PC-3 (cell line): ENCODE results near the gene TRPV6. TPM values are rescaled to one million over a fixed set of nuclear protein-coding genes. Genes with fewer than 3 reads are reported as not detected.
A peak's percentile ranks its signal among the peaks of the same experiment; 100 is the strongest.

ENCODE experiments used
- ATAC-seq: fragments of 200-7000 bp; cut with Tn5 transposase; 2 replicates; pipeline ENCODE4 v1.9.1; 2020; ENCODE audit warnings: mild to moderate bottlenecking, moderate library complexity
- BruUV-seq: library from RNA; stranded (reverse); fragments of 400-500 nt; replicated peaks from 2 replicates; lab custom pipeline; 2021; lab: Mats Ljungman, UMichigan
- CTCF ChIA-PET: fragments of 300-600 bp; sonication (Branson Sonifier 250); formaldehyde crosslinking; loops from one replicate; lab custom pipeline; 2022; ENCODE audit warnings: antibody characterized with exemption; lab: Charles Lee
- POLR2A ChIA-PET: fragments of 300-600 bp; sonication (Branson Sonifier 250); formaldehyde crosslinking; loops from one replicate; lab custom pipeline; 2022; ENCODE audit warnings: antibody characterized with exemption; ENCODE audit not compliant: unreplicated experiment; lab: Charles Lee
- DNase-seq: peaks from one replicate; pipeline ENCODE4 v3.0.0-alpha.2; 2015
- H2AFZ ChIP-seq: fragments of 300-600 bp; sonication (generic); 2 replicates; pipeline ENCODE4 v1.6.0; 2016; ENCODE audit warnings: antibody characterized with exemption, low read length
- H3F3A ChIP-seq: fragments of 300-600 bp; sonication (generic); one replicate; pipeline ENCODE4 v1.6.0; 2017; ENCODE audit warnings: antibody characterized with exemption, low read length, control low read depth, mild to moderate bottlenecking; ENCODE audit not compliant: unreplicated experiment
- H3K27ac ChIP-seq: fragments of 300-600 bp; sonication (generic); 2 replicates; pipeline ENCODE4 v1.5.1; 2016; ENCODE audit warnings: mild to moderate bottlenecking, low read length
- H3K27me3 ChIP-seq: fragments of 300-600 bp; sonication (generic); 2 replicates; pipeline ENCODE4 v1.6.1; 2016; ENCODE audit warnings: low read length, mixed read lengths
- H3K36me3 ChIP-seq: fragments of 300-600 bp; sonication (generic); 2 replicates; pipeline ENCODE4 v1.6.1; 2016; ENCODE audit warnings: low read depth, mixed run types, low read length, mixed read lengths
- H3K4me1 ChIP-seq: fragments of 300-600 bp; sonication (generic); 2 replicates; pipeline ENCODE4 v1.5.1; 2016; ENCODE audit warnings: low read length; ENCODE audit not compliant: insufficient read depth
- H3K4me2 ChIP-seq: fragments of 300-600 bp; sonication (generic); 2 replicates; pipeline ENCODE4 v1.6.0; 2016; ENCODE audit warnings: low read length
- H3K4me3 ChIP-seq: fragments of 300-600 bp; sonication (generic); 2 replicates; pipeline ENCODE4 v1.5.1; 2016; ENCODE audit warnings: mild to moderate bottlenecking, low read length, mixed read lengths
- H3K79me2 ChIP-seq: fragments of 300-600 bp; sonication (generic); 2 replicates; pipeline ENCODE4 v1.6.1; 2017; ENCODE audit warnings: low read length, mixed read lengths
- H3K9ac ChIP-seq: fragments of 300-600 bp; sonication (generic); 2 replicates; pipeline ENCODE4 v1.6.0; 2016; ENCODE audit warnings: mild to moderate bottlenecking, low read length
- H3K9me2 ChIP-seq: fragments of 300-600 bp; sonication (generic); replicated peaks from 2 replicates; pipeline ENCODE4 v1.6.1; 2016; ENCODE audit warnings: mixed run types, low read length, mixed read lengths
- H3K9me3 ChIP-seq: fragments of 300-600 bp; sonication (generic); 2 replicates; pipeline ENCODE4 v1.6.1; 2016; ENCODE audit warnings: low read length, mixed read lengths
- H4K20me1 ChIP-seq: fragments of 300-600 bp; sonication (generic); 2 replicates; pipeline ENCODE4 v1.6.1; 2016; ENCODE audit warnings: low read length, mixed read lengths
- CTCF ChIP-seq: fragments of 300-600 bp; sonication (generic); conservative IDR thresholded peaks from 2 replicates; pipeline ENCODE4 v1.5.1; 2017; ENCODE audit warnings: antibody characterized with exemption, low read depth, mild to moderate bottlenecking, low read length
- EZH2 ChIP-seq: fragments of 300-600 bp; sonication (generic); IDR thresholded peaks from one replicate; pipeline ENCODE4 v1.6.1; 2017; ENCODE audit warnings: antibody characterized with exemption, mild to moderate bottlenecking, low read length; ENCODE audit not compliant: unreplicated experiment
- EZH2phosphoT487 ChIP-seq: fragments of 300-600 bp; sonication (generic); IDR thresholded peaks from 2 replicates; pipeline ENCODE4 v1.6.1; 2018; ENCODE audit warnings: mild to moderate bottlenecking, antibody characterized with exemption, low read length, borderline replicate concordance
- intact Hi-C: fragments of 100-400 bp; cut with micrococcal nuclease; formaldehyde crosslinking; loops from 2 replicates; pipeline ENCODE4 v1.9.0; 2023
- total RNA-seq: library from RNA; depleted of rRNA; stranded (reverse); fragments of >200 nt; gene quantifications from 2 replicates; pipeline ENCODE4 v1.2.3, GENCODE V29; 2014

Gene TRPV6
- total RNA-seq, 1 experiment from 2014 or later: 1.4 TPM

GRCh38 chr7:142847353-142847752, 38.2 kb downstream of the TRPV6 start:
- Histone ChIP-seq H3K27ac (0 out of 2 replicates have a peak overlapping the region, but pooled peaks have one; percentile 29), H3K36me3 (no peaks in the 10 kb centered on the region), H2AFZ (no peak overlapping the region), H3F3A (no peaks in the 10 kb centered on the region), H3K9me3 (no peaks in the 10 kb centered on the region), H3K27me3 (no peaks in the 10 kb centered on the region), H3K4me3 (no peak overlapping the region), H3K9ac (no peak overlapping the region), H3K4me2 (peak overlapping the region; percentile 18), H3K79me2 (no peaks in the 10 kb centered on the region), H3K4me1 (peaks cover 9% of the 10 kb centered on the region), H3K9me2 (no peaks in the 10 kb centered on the region), H4K20me1 (no peaks in the 10 kb centered on the region)
- TF ChIP-seq CTCF (no peak), EZH2phosphoT487 (no peak), EZH2 (no peak)
- DNase-seq (peak; percentile 69), ATAC-seq (peak; percentile 94)
- no TSS peak for BruUV-seq
- ChIA-PET POLR2A (no interaction called here), CTCF (no interaction called here)
- intact Hi-C loops: loop anchor here (5.0 kb wide), 1 partner anchor 135 kb away; no protein-coding TSS in a partner anchor

GRCh38 chr7:142842251-142842766, 43.2 kb downstream of the TRPV6 start:
- POLR2A ChIA-PET: no interaction called here
- ATAC-seq (no peak), DNase-seq (no peak)
- H3K4me1 ChIP-seq: peaks cover 14% of the 10 kb centered on the region
- no peak overlapping the region for H3K4me3 ChIP-seq
- no peak for TF ChIP-seq EZH2
- TF ChIP-seq CTCF: no peak
- no peak for TF ChIP-seq EZH2phosphoT487
- no peaks in the 10 kb centered on the region for H3K9me2 ChIP-seq
- H4K20me1 ChIP-seq: no peaks in the 10 kb centered on the region
- H3K9me3 ChIP-seq: no peaks in the 10 kb centered on the region
- H3K36me3 ChIP-seq: no peaks in the 10 kb centered on the region
- BruUV-seq: no TSS peak
- CTCF ChIA-PET: interaction anchor here (0.9 kb wide), 1 partner anchor 59 kb away, joined by 3 read pairs; no protein-coding TSS in a partner anchor
- no peaks in the 10 kb centered on the region for H3F3A ChIP-seq
- H3K4me2 ChIP-seq: no peak overlapping the region
- H3K27me3 ChIP-seq: no peaks in the 10 kb centered on the region
- H2AFZ ChIP-seq: no peak overlapping the region
- no peak overlapping the region for H3K27ac ChIP-seq
- no peaks in the 10 kb centered on the region for H3K79me2 ChIP-seq
- no peak overlapping the region for H3K9ac ChIP-seq
- intact Hi-C loops: no loop called here
